Glutamatergic neuron (in vitro differentiated cells): Measurements from ENCODE around the gene COLEC11. TPM values are rescaled to one million over a fixed set of nuclear protein-coding genes. Genes with fewer than 3 reads are reported as not detected.

ENCODE experiments used
- DNase-seq: peaks from one replicate; pipeline ENCODE4 v3.0.0; 2022
- H3K27ac Mint-ChIP-seq: one replicate; pipeline ENCODE4 v1.8.0; 2020; ENCODE audit warnings: mild to moderate bottlenecking, mixed read lengths, inconsistent platforms; ENCODE audit not compliant: unreplicated experiment
- H3K27me3 Mint-ChIP-seq: one replicate; pipeline ENCODE4 v1.8.0; 2020; ENCODE audit warnings: mild to moderate bottlenecking, moderate library complexity, mixed read lengths, inconsistent platforms; ENCODE audit not compliant: unreplicated experiment
- H3K36me3 Mint-ChIP-seq: one replicate; pipeline ENCODE4 v1.8.0; 2020; ENCODE audit warnings: mild to moderate bottlenecking, mixed read lengths, inconsistent platforms; ENCODE audit not compliant: unreplicated experiment
- H3K4me1 Mint-ChIP-seq: one replicate; pipeline ENCODE4 v1.8.0; 2020; ENCODE audit warnings: mild to moderate bottlenecking, low read depth, mixed read lengths, inconsistent platforms; ENCODE audit not compliant: unreplicated experiment
- H3K4me3 Mint-ChIP-seq: one replicate; pipeline ENCODE4 v1.8.0; 2020; ENCODE audit warnings: mild to moderate bottlenecking, mixed read lengths, inconsistent platforms; ENCODE audit not compliant: unreplicated experiment
- H3K9me3 Mint-ChIP-seq: one replicate; pipeline ENCODE4 v1.8.0; 2020; ENCODE audit warnings: mild to moderate bottlenecking, moderate library complexity, mixed read lengths, inconsistent platforms; ENCODE audit not compliant: unreplicated experiment
- CTCF ChIP-seq: fragments of 200-600 bp; sonication (generic); IDR thresholded peaks from one replicate; pipeline ENCODE4 v1.5.0; 2021; ENCODE audit not compliant: partially characterized antibody, unreplicated experiment
- total RNA-seq: library from RNA; stranded (reverse); fragmentation: NEBNext Ultra II Directional; extraction: Animal tissue kit (Norgen Biotek cat#: 25700); gene quantifications from one replicate; pipeline ENCODE4 v1.2.1, GENCODE V29; 2021; ENCODE audit not compliant: unreplicated experiment

COLEC11 gene
- total RNA-seq, 1 donor from 2014 or later: not detected

GRCh38 chr2:3631161-3631850 is 36.4 kb downstream of the COLEC11 start:
- no peak for TF ChIP-seq CTCF
- no peaks in the 10 kb centered on the region for H3K9me3 Mint-ChIP-seq
- H3K27ac Mint-ChIP-seq: no peak overlapping the region
- H3K4me3 Mint-ChIP-seq: no peak overlapping the region
- no peak for DNase-seq
- no peaks in the 10 kb centered on the region for H3K36me3 Mint-ChIP-seq
- H3K4me1 Mint-ChIP-seq: no peaks in the 10 kb centered on the region
- peaks cover 3% of the 10 kb centered on the region for H3K27me3 Mint-ChIP-seq

- H3K27ac Mint-ChIP-seq: no peak overlapping the region
- no peaks in the 10 kb centered on the region for H3K4me1 Mint-ChIP-seq
- DNase-seq: no peak
- H3K27me3 Mint-ChIP-seq: peaks cover 7% of the 10 kb centered on the region
- no peaks in the 10 kb centered on the region for H3K36me3 Mint-ChIP-seq
- TF ChIP-seq CTCF: no peak
- no peak overlapping the region for H3K4me3 Mint-ChIP-seq
- no peaks in the 10 kb centered on the region for H3K9me3 Mint-ChIP-seq
Measured at GRCh38 chr2:3631851-3632659, 37.1 kb downstream of the COLEC11 start.

- no peaks in the 10 kb centered on the region for H3K4me1 Mint-ChIP-seq
- TF ChIP-seq CTCF: no peak
- no peak overlapping the region for H3K27ac Mint-ChIP-seq
- H3K9me3 Mint-ChIP-seq: no peaks in the 10 kb centered on the region
- H3K36me3 Mint-ChIP-seq: no peaks in the 10 kb centered on the region
- H3K4me3 Mint-ChIP-seq: no peak overlapping the region
- peaks cover 7% of the 10 kb centered on the region for H3K27me3 Mint-ChIP-seq
- no peak for DNase-seq
Measured at GRCh38 chr2:3633089-3633981, 38.4 kb downstream of the COLEC11 start.

GRCh38 chr2:3633982-3634595 is 39.2 kb downstream of the COLEC11 start:
- TF ChIP-seq CTCF: no peak
- Mint-ChIP-seq H3K4me3 (no peak overlapping the region), H3K4me1 (no peaks in the 10 kb centered on the region), H3K36me3 (no peaks in the 10 kb centered on the region), H3K27me3 (peaks cover 10% of the 10 kb centered on the region), H3K27ac (no peak overlapping the region), H3K9me3 (no peaks in the 10 kb centered on the region)
- no peak for DNase-seq
